HG03060 (cell line): ENCODE results near the gene PRR12.

ENCODE experiments used
- ATAC-seq: cut with Tn5 transposase; IDR thresholded peaks from one replicate; pipeline ENCODE4 v1.9.1; 2021; ENCODE audit warnings: low read depth, moderate number of reproducible peaks; ENCODE audit not compliant: unreplicated experiment

Gene PRR12

DNA sequence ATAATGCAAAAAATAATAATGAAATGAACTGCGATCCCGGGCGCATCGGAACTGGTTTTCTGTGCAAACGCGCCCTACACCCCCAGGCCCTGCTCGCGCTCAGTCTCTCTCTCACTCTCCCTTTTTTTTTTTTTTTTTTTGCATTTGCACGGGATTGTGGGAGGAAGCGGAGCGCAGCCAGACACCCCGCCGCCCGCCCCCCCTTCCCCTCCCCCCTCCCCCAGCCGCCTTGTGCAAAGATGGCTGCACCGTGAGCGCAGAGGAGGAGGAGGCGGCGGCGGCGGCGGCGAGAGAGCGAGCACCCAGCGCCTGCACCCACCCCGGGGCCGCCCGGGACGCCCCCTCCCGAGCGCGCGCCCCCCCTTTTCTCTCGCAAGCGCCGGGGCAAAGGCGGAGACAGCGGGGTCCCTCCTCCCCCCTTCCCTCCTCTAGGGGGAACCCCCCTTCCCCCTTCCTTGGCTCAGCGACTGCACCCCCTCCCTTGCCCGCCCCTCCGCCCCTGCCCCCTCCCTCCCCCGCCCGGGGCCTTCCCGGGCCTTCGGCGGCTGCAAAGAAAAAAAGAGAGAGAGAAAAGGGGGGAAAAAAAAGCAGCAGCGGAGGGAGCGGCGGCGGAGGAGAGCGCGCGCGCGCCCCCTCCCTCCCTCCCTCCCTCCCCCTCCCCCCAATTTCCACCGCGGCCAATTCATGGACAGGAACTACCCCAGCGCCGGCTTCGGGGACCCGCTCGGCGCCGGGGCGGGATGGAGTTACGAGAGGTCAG is at the start of gene PRR12:
PRR12 (plus strand) TSS at position 212 of the 760 bp plus-strand sequence; CDS start at position 685, 473 bp downstream.
- ATAC-seq: no peak

DNA sequence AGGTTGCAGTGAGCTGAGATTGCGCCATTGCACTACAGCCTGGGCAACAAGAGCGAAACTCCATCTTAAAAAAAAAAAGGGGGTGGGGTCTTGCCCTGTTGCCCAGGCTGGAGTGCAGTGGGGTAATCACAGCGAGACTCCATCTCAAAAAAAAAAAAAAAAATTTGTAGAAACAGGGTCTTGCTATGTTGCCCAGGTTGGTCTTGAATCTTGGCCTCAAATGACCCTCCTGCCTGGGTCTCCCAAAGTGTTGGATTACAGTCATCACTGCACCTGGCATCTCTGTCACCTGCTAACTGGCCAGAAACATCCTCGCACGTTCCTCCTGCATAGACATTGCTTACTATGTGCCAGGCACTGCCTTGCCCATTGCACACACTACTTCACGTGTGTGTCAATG is 49.1 kb upstream of the PRR12 start:
- no peak for ATAC-seq

- ATAC-seq: no peak
These were observed 48.5 kb upstream of the PRR12 start for GRCh38 chr19:49542446-49542845.

- no peak for ATAC-seq
These were observed 48.0 kb upstream of the PRR12 start for GRCh38 chr19:49543032-49543431.

GRCh38 chr19:49544154-49544553 is 46.8 kb upstream of the PRR12 start:
- no peak for ATAC-seq

GRCh38 chr19:49546825-49547565 is 44.0 kb upstream of the PRR12 start:
- no peak for ATAC-seq

DNA sequence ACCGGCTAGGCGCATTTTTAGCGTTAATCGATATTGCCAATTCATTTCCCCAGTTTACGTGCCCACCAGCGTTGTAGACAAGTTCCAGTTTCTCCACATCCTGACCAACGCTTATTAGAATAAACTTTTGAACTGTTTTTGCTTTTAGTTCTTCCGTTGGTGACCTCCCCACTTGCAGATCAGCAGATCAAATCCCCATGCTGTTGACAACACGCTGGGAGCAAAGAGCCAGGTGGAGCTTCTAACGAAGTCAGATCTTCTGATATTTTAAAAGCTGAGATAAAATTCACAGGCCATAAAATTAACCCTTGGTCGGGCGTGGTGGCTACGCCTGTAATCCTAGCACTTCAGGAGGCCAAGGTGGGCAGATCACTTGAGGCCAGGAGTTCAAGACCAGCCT is 41.9 kb upstream of the PRR12 start:
- no peak for ATAC-seq

GRCh38 chr19:49551531-49551930 is 39.5 kb upstream of the PRR12 start:
- no peak for ATAC-seq

DNA sequence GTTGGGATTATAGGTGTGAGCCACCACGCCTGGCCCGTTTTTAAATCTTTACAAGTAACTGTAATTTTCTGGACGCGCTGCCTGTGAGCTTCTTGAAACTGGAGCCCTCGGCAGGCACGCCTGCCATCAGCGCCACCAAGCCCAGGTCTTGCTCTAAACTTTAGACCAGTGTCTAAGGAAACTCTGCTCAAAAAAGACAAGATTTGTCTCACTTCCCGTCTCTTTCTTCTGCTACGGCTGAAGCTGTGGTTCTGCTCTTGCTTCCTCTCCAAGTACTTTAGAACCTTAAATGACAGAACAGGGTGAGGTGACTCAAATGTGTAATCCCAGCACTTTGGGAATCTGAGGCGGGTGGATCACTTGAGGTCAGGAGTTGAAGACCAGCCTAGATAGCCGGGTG is 38.2 kb upstream of the PRR12 start:
- ATAC-seq: no peak

GRCh38 chr19:49553451-49554271 is 37.3 kb upstream of the PRR12 start:
- ATAC-seq: no peak

GRCh38 chr19:49554701-49555181 is 36.2 kb upstream of the PRR12 start:
- no peak for ATAC-seq

GRCh38 chr19:49555600-49556411 is 35.2 kb upstream of the PRR12 start:
- ATAC-seq: no peak

GRCh38 chr19:49556412-49557398 is 34.3 kb upstream of the PRR12 start:
- ATAC-seq: no peak

DNA sequence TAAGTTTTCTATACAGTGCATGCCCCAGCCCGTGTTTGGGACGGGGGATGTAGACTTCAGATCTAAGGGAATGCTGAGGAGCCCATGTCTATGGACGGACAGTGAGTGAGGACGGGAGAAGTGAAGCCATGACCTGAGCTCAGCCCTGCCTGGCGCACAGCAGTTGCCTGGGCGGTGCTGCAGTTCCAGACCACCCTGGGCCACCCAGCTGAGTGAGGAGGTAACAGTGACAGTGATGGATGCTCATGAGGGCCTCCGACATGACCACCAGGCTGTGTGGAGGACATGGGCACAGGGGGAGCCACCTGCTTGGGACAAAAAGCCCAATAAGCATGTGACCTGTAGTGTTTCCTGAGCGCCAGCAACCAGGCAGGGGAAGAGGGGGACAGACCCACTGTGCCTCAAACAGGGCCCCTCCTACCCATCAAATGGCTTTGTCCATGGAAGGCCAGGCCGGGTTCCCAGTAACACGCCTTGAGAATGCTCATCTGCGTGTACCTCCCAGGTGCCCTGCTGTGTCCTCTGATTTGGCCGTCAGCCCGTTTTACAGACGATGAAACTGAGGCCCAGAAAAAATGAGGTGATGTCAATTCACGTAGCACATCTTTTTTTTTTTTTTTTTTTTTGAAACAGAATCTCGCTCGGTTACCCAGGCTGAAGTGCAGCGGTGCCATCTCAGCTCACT is 33.2 kb upstream of the PRR12 start:
- ATAC-seq: no peak

DNA sequence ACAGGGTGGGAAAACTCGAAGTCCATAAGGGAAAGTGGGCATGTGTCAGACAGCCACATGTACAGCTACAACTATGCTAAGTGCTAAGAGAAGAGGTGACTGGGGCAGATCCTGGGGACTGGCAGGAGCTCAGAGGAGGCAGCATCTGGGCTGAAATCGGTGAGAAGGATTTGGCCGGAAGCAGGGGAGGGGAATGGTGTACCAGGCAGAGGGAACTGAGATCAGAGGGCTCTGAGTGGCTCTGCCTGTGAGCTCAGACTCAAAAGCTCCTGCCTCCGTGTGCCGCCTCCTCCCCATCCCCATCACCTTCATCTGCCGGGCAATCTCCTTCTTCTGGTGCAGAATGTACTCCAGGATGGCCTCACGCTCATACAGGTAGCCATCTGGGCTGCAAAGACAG is 32.4 kb upstream of the PRR12 start:
- no peak for ATAC-seq

GRCh38 chr19:49559443-49559842 is 31.5 kb upstream of the PRR12 start:
- no peak for ATAC-seq

- ATAC-seq: no peak
These were observed 31.1 kb upstream of the PRR12 start for GRCh38 chr19:49559928-49560327.

- ATAC-seq: no peak
These were observed 30.6 kb upstream of the PRR12 start for GRCh38 chr19:49560358-49560900.
